HEK293 (cell line): Measurements from ENCODE around the gene CNN2.

Source experiments
- CTCF ChIA-PET: fragments of 350-600 bp; formaldehyde crosslinking; extraction: SDS; loops from one replicate; lab custom pipeline; 2021; ENCODE audit warnings: antibody characterized with exemption; lab: Yijun Ruan, JAX
- POLR2A ChIA-PET: fragments of 300-600 bp; formaldehyde crosslinking; extraction: SDS; loops from one replicate; lab custom pipeline; 2020; ENCODE audit warnings: antibody characterized with exemption, inconsistent platforms; lab: Yijun Ruan, JAX
- H3K27ac ChIP-seq: fragments of 200-500 bp; sonication (Bioruptor generic); 2 replicates; pipeline ENCODE4 v1.5.1; 2014; ENCODE audit warnings: low read depth, low read length, control low read depth, inconsistent platforms; ENCODE audit errors: extremely low read depth
- H3K36me3 ChIP-seq, 2 experiments: fragments of 200-500 bp in 1 of 2; sonication (Bioruptor generic) in 1 of 2; 1 replicate in 1 of 2; 2 replicates in 1 of 2; pipeline ENCODE4 v1.5.1; 2014 to 2017; ENCODE audit warnings: inconsistent platforms in 2 of 2, low read length in 2 of 2; ENCODE audit not compliant: control insufficient read depth in 2 of 2, insufficient read depth in 1 of 2
- H3K4me1 ChIP-seq: fragments of 200-500 bp; sonication (Bioruptor generic); 2 replicates; pipeline ENCODE4 v1.5.1; 2014; ENCODE audit warnings: mild to moderate bottlenecking, low read length, inconsistent platforms; ENCODE audit not compliant: control insufficient read depth, insufficient read depth
- H3K4me3 ChIP-seq: 2 replicates; pipeline ENCODE4 v1.5.1; 2011; ENCODE audit warnings: low read depth, mild to moderate bottlenecking, control low read depth, low read length, moderate library complexity
- H3K9me3 ChIP-seq: fragments of 200-500 bp; sonication (Bioruptor generic); 2 replicates; pipeline ENCODE4 v1.5.1; 2014; ENCODE audit warnings: low read depth, low read length, inconsistent platforms; ENCODE audit not compliant: control insufficient read depth, insufficient read depth
- BCL11B ChIP-seq: fragments of 450-650 bp; formaldehyde crosslinking; IDR thresholded peaks from 2 replicates; pipeline ENCODE4 v1.5.1; 2016; ENCODE audit warnings: low read depth, missing biosample characterization, missing genetic modification characterization
- GFI1B ChIP-seq: fragments of 450-650 bp; formaldehyde crosslinking; IDR thresholded peaks from 2 replicates; pipeline ENCODE4 v1.5.1; 2016; ENCODE audit warnings: missing biosample characterization, missing genetic modification characterization
- GLIS1 ChIP-seq: fragments of 450-650 bp; formaldehyde crosslinking; IDR thresholded peaks from 2 replicates; pipeline ENCODE4 v1.5.1; 2016; ENCODE audit warnings: missing biosample characterization, missing genetic modification characterization
- GLIS2 ChIP-seq: fragments of 450-650 bp; formaldehyde crosslinking; IDR thresholded peaks from 2 replicates; pipeline ENCODE4 v1.5.1; 2016; ENCODE audit warnings: missing biosample characterization, missing genetic modification characterization
- HIC1 ChIP-seq: fragments of 450-650 bp; formaldehyde crosslinking; IDR thresholded peaks from 2 replicates; pipeline ENCODE4 v1.5.1; 2016; ENCODE audit warnings: missing biosample characterization, missing genetic modification characterization
- HOXC10 ChIP-seq: sonication (generic); formaldehyde crosslinking; IDR thresholded peaks from 2 replicates; pipeline ENCODE4 v1.8.1; 2023; ENCODE audit warnings: mild to moderate bottlenecking, missing genetic modification reagents
- KLF1 ChIP-seq: fragments of 450-650 bp; formaldehyde crosslinking; IDR thresholded peaks from 2 replicates; pipeline ENCODE4 v1.5.1; 2016; ENCODE audit warnings: missing biosample characterization, missing genetic modification characterization
- KLF10 ChIP-seq: fragments of 450-650 bp; IDR thresholded peaks from 2 replicates; pipeline ENCODE4 v1.5.1; 2018; ENCODE audit warnings: missing biosample characterization, mild to moderate bottlenecking, missing genetic modification characterization
- SP7 ChIP-seq: fragments of 450-650 bp; formaldehyde crosslinking; IDR thresholded peaks from 2 replicates; pipeline ENCODE4 v1.5.1; 2016; ENCODE audit warnings: missing biosample characterization, missing genetic modification characterization
- ZBTB20 ChIP-seq: fragments of 450-650 bp; formaldehyde crosslinking; IDR thresholded peaks from 2 replicates; pipeline ENCODE4 v1.5.1; 2016; ENCODE audit warnings: missing biosample characterization, missing genetic modification characterization
- ZBTB44 ChIP-seq: fragments of 450-650 bp; IDR thresholded peaks from 2 replicates; pipeline ENCODE4 v1.5.1; 2018; ENCODE audit warnings: missing biosample characterization, mild to moderate bottlenecking, missing genetic modification characterization
- ZBTB6 ChIP-seq: fragments of 450-650 bp; formaldehyde crosslinking; IDR thresholded peaks from 2 replicates; pipeline ENCODE4 v1.5.1; 2017; ENCODE audit warnings: missing biosample characterization, missing genetic modification characterization
- ZNF174 ChIP-seq: fragments of 450-650 bp; formaldehyde crosslinking; IDR thresholded peaks from 2 replicates; pipeline ENCODE4 v1.5.0; 2017; ENCODE audit warnings: missing biosample characterization, mild to moderate bottlenecking, missing genetic modification characterization
- ZNF184 ChIP-seq: fragments of 450-650 bp; IDR thresholded peaks from 2 replicates; pipeline ENCODE4 v1.5.1; 2018; ENCODE audit warnings: missing biosample characterization, mild to moderate bottlenecking, missing genetic modification characterization
- ZNF23 ChIP-seq: fragments of 450-650 bp; formaldehyde crosslinking; IDR thresholded peaks from 2 replicates; pipeline ENCODE4 v1.5.1; 2016; ENCODE audit warnings: missing biosample characterization, missing genetic modification characterization, borderline replicate concordance
- ZNF239 ChIP-seq: fragments of 450-650 bp; formaldehyde crosslinking; IDR thresholded peaks from 2 replicates; pipeline ENCODE4 v1.5.1; 2016; ENCODE audit warnings: missing biosample characterization, missing genetic modification characterization
- ZNF311 ChIP-seq: fragments of 450-650 bp; formaldehyde crosslinking; IDR thresholded peaks from 2 replicates; pipeline ENCODE4 v1.5.1; 2017; ENCODE audit warnings: missing biosample characterization, missing genetic modification characterization, borderline replicate concordance
- ZNF335 ChIP-seq: fragments of 450-650 bp; formaldehyde crosslinking; conservative IDR thresholded peaks from 2 replicates; pipeline ENCODE4 v1.5.1; 2016; ENCODE audit warnings: missing biosample characterization, missing genetic modification characterization
- ZNF37A ChIP-seq: fragments of 450-650 bp; IDR thresholded peaks from 2 replicates; pipeline ENCODE4 v1.5.1; 2018; ENCODE audit warnings: missing biosample characterization, missing genetic modification characterization
- ZNF394 ChIP-seq: fragments of 450-650 bp; formaldehyde crosslinking; IDR thresholded peaks from 2 replicates; pipeline ENCODE4 v1.5.1; 2016; ENCODE audit warnings: missing biosample characterization, missing genetic modification characterization, mild to moderate bottlenecking, moderate library complexity, borderline replicate concordance
- ZNF426 ChIP-seq: fragments of 450-650 bp; formaldehyde crosslinking; IDR thresholded peaks from 2 replicates; pipeline ENCODE4 v1.5.1; 2017; ENCODE audit warnings: missing biosample characterization, missing genetic modification characterization, mild to moderate bottlenecking, inconsistent platforms, moderate library complexity
- ZNF473 ChIP-seq: fragments of 450-650 bp; formaldehyde crosslinking; IDR thresholded peaks from 2 replicates; pipeline ENCODE4 v1.5.1; 2017; ENCODE audit warnings: missing biosample characterization, missing genetic modification characterization
- ZNF513 ChIP-seq: fragments of 450-650 bp; IDR thresholded peaks from 2 replicates; pipeline ENCODE4 v1.5.1; 2018; ENCODE audit warnings: missing biosample characterization, missing genetic modification characterization
- ZNF514 ChIP-seq: fragments of 450-650 bp; formaldehyde crosslinking; IDR thresholded peaks from 2 replicates; pipeline ENCODE4 v1.5.1; 2016; ENCODE audit warnings: missing biosample characterization, missing genetic modification characterization
- ZNF548 ChIP-seq: fragments of 450-650 bp; formaldehyde crosslinking; IDR thresholded peaks from 2 replicates; pipeline ENCODE4 v1.5.1; 2016; ENCODE audit warnings: missing biosample characterization, missing genetic modification characterization
- ZNF580 ChIP-seq: fragments of 450-650 bp; formaldehyde crosslinking; IDR thresholded peaks from 2 replicates; pipeline ENCODE4 v1.5.1; 2016; ENCODE audit warnings: missing biosample characterization, missing genetic modification characterization
- ZNF623 ChIP-seq: fragments of 450-650 bp; formaldehyde crosslinking; IDR thresholded peaks from 2 replicates; pipeline ENCODE4 v1.5.1; 2016; ENCODE audit warnings: missing biosample characterization, missing genetic modification characterization
- ZNF654 ChIP-seq: fragments of 450-650 bp; formaldehyde crosslinking; IDR thresholded peaks from 2 replicates; pipeline ENCODE4 v1.5.1; 2016; ENCODE audit warnings: low read depth, missing biosample characterization, missing genetic modification characterization
- ZNF677 ChIP-seq: fragments of 450-650 bp; IDR thresholded peaks from 2 replicates; pipeline ENCODE4 v1.5.0; 2018; ENCODE audit warnings: missing biosample characterization, mild to moderate bottlenecking, missing genetic modification characterization, moderate library complexity
- ZNF768 ChIP-seq: fragments of 450-650 bp; formaldehyde crosslinking; IDR thresholded peaks from 2 replicates; pipeline ENCODE4 v1.5.1; 2018; ENCODE audit warnings: missing biosample characterization, mild to moderate bottlenecking, missing genetic modification characterization
- ZNF785 ChIP-seq: fragments of 450-650 bp; formaldehyde crosslinking; IDR thresholded peaks from 2 replicates; pipeline ENCODE4 v1.5.1; 2016; ENCODE audit warnings: missing biosample characterization, missing genetic modification characterization
- ZNF791 ChIP-seq: fragments of 450-650 bp; formaldehyde crosslinking; IDR thresholded peaks from 2 replicates; pipeline ENCODE4 v1.5.1; 2016; ENCODE audit warnings: missing biosample characterization, missing genetic modification characterization
- ZXDB ChIP-seq: fragments of 450-650 bp; formaldehyde crosslinking; IDR thresholded peaks from 2 replicates; pipeline ENCODE4 v1.5.1; 2016; ENCODE audit warnings: missing biosample characterization, missing genetic modification characterization

CNN2 gene

GRCh38 chr19:1042689-1043511 is 16.5 kb downstream of the CNN2 start:
- H3K27ac ChIP-seq = no peak overlapping the region
- H3K36me3 ChIP-seq = peaks cover 0 to 22% of the 10 kb centered on the region in 2 experiments; a peak in 2 of 3 replicates
- CTCF ChIA-PET = no interaction called here
- H3K4me3 ChIP-seq = no peak overlapping the region
- no peaks in the 10 kb centered on the region; the same call in 1 of the 2 replicates for H3K4me1 ChIP-seq
- POLR2A ChIA-PET = interaction anchor here (0.6 to 5.8 kb wide), 2 partner anchors 15 to 19 kb away, joined by 3 to 60 read pairs; partner anchors contain the start of gene CNN2
- no peaks in the 10 kb centered on the region for H3K9me3 ChIP-seq
- TF ChIP-seq ZNF514 (tag by site-specific recombination) (no peak), ZNF580 (tag by site-specific recombination) (no peak), ZNF768 (tag by site-specific recombination) (no peak), ZNF623 (no peak), ZNF37A (tag by site-specific recombination) (peak; percentile 71; the same call in 1 of the 2 replicates), ZNF654 (tag by site-specific recombination) (no peak), ZNF513 (tag by site-specific recombination) (no peak), ZNF426 (tag by site-specific recombination) (no peak), ZNF473 (tag by site-specific recombination) (no peak), ZBTB20 (tag by site-specific recombination) (no peak), KLF1 (tag by site-specific recombination) (no peak; the same call in 1 of the 2 replicates), GLIS2 (peak; percentile 43; the same call in 1 of the 2 replicates), BCL11B (tag by site-specific recombination) (no peak), SP7 (no peak), KLF10 (tag by site-specific recombination) (peak; percentile 62; the same call in 1 of the 2 replicates), ZNF184 (tag by site-specific recombination) (peak; percentile 92), ZXDB (tag by site-specific recombination) (no peak), ZNF23 (no peak), ZNF785 (no peak), HIC1 (peak; percentile 28; the same call in 1 of the 2 replicates), ZBTB6 (tag by site-specific recombination) (no peak), ZNF335 (0 out of 2 replicates have a peak, but pooled peaks have one; percentile 23), ZNF174 (no peak), ZNF791 (tag by site-specific recombination) (no peak), GLIS1 (tag by site-specific recombination) (peak; percentile 98), ZNF311 (tag by site-specific recombination) (no peak), ZNF548 (tag by site-specific recombination) (no peak), ZNF239 (tag by site-specific recombination) (no peak), ZBTB44 (tag by site-specific recombination) (peak; percentile 77), ZNF394 (tag by site-specific recombination) (no peak), GFI1B (no peak), HOXC10 (no peak), ZNF677 (tag by site-specific recombination) (no peak)
